ENCODE measurements around the gene UBTD2. TPM values are rescaled to one million over a fixed set of nuclear protein-coding genes. Genes with fewer than 3 reads are reported as not detected.
A peak's percentile ranks its signal among the peaks of the same experiment; 100 is the strongest.

UBTD2 gene
- total and polyA plus RNA-seq, 2 experiments from 2014 or later = 17.9 to 46.3 TPM

GRCh38 chr5:172169216-172169615, 114.3 kb downstream of the UBTD2 start:
- Histone ChIP-seq H3K79me2 (replicated peaks; ENCODE audit: insufficient read depth) (peaks cover 11% of the 10 kb centered on the region), H3F3A (replicated peaks; ENCODE audit: low read depth) (peaks cover 4% of the 10 kb centered on the region; the same call in 1 of the 2 replicates), H3K4me3 (no peak overlapping the region), H3K9me2 (ENCODE audit: insufficient read depth) (no peaks in the 10 kb centered on the region), H3K4me2 (no peak overlapping the region), H2AFZ (no peak overlapping the region), H3K36me3 (ENCODE audit: insufficient read depth) (no peaks in the 10 kb centered on the region), H3K4me1 (ENCODE audit: insufficient read depth) (peaks cover under 1% of the 10 kb centered on the region), H3K27me3 (ENCODE audit: insufficient read depth) (no peaks in the 10 kb centered on the region), H3K27ac (ENCODE audit: low read depth) (no peak overlapping the region), H4K20me1 (replicated peaks; ENCODE audit: insufficient read depth) (no peaks in the 10 kb centered on the region; the same call in none of the 2 replicates)
- no peak overlapping the region for H3K4me3 Mint-ChIP-seq
- no peak for ATAC-seq
- H3K36me3 Mint-ChIP-seq (ENCODE audit: low read depth) = no peaks in the 10 kb centered on the region
- peak overlapping the region; percentile 46; the same call in 1 of the 2 replicates for H3K27ac Mint-ChIP-seq
- TF ChIP-seq ZNF114 (CRISPR knock-in tag; IDR thresholded peaks at IDR 0.05) (no peak), ZNF331 (CRISPR knock-in tag; IDR thresholded peaks at IDR 0.05; ENCODE audit: low read depth) (no peak), EZH2phosphoT487 (IDR thresholded peaks at IDR 0.05; ENCODE audit: unreplicated experiment) (no peak), CTCF (conservative IDR thresholded peaks at IDR 0.05; ENCODE audit: low read depth in 2 of 2) (no peak), ZNF462 (CRISPR knock-in tag; IDR thresholded peaks at IDR 0.05) (no peak), JUNB (IDR thresholded peaks at IDR 0.05; ENCODE audit: unreplicated experiment) (no peak), NANOG (IDR thresholded peaks at IDR 0.05; ENCODE audit: borderline replicate concordance) (no peak), EZH2 (IDR thresholded peaks at IDR 0.05; ENCODE audit: low read depth, unreplicated experiment) (no peak), ETS1 (IDR thresholded peaks at IDR 0.05) (no peak), CREB1 (CRISPR knock-in tag; IDR thresholded peaks at IDR 0.05; ENCODE audit: low read depth) (no peak), STAT1 (IDR thresholded peaks at IDR 0.05; ENCODE audit: unreplicated experiment) (no peak), REST (IDR thresholded peaks at IDR 0.05; ENCODE audit: unreplicated experiment) (no peak), POLR2AphosphoS5 (IDR thresholded peaks at IDR 0.05; ENCODE audit: low read depth) (no peak)
- no peaks in the 10 kb centered on the region for H3K9me3 Mint-ChIP-seq
- DNase-seq (ENCODE audit: low spot score) = no peak
- H3K4me1 Mint-ChIP-seq = peaks cover 14% of the 10 kb centered on the region
- peaks cover 2% of the 10 kb centered on the region for H3K27me3 Mint-ChIP-seq (ENCODE audit: insufficient read depth, low read depth, poor library complexity)

Data from GM23338 (cell line).